Activated T-cell treated with anti-CD3 and anti-CD28 coated beads, Interleukin-2, amount 50 U/mL, for 48 hours (primary cell): ENCODE data around the gene CFAP126.
"Not testable (repeated sequence)": the region's sequence is repeated elsewhere in the genome, so short reads cannot be mapped to it uniquely, and the experiment has no call there.

Experiments used
- DNase-seq, 2 experiments: peaks; one replicate each; pipeline ENCODE4 v3.0.0-alpha.2; 2020

The CFAP126 gene

DNA sequence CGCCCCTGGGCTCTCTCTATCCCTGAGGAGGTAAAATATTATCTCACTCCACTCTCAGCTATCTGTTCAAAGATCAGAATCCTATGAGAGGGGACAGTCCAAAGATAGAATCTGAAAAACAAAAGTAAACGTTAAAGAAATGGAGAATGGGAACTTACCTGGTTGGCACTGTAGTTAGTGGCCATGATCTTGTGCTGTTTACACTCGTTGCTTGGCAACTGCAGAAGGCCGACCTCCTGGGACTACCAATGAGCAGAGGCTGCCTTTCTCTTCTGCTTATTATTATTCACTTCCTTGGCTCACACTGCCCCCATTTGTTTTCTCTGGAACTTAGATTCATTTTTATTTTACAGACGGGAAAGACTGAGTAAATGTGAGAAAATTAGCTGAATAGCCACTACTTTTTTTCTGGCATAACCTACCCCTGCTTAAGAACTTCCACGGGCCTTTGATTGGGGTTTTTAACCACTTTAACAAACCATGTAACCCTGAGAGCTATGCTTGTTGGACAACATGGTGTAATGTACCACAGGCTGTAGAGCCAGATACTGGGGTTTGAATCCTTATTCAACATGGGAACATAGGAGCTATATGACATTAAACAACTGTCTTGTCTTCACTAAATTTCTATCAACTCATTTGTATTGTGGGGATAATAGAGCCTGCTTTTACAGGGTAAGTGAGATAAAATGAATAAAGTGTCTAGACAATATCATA, at the start of gene CFAP126:
TSS of gene CFAP126 (minus strand) at position 193 of the 717 bp plus-strand sequence. CDS start at position 185, 8 bp downstream.
- peak in 1 of 2 experiments; percentile 39 for DNase-seq

DNA sequence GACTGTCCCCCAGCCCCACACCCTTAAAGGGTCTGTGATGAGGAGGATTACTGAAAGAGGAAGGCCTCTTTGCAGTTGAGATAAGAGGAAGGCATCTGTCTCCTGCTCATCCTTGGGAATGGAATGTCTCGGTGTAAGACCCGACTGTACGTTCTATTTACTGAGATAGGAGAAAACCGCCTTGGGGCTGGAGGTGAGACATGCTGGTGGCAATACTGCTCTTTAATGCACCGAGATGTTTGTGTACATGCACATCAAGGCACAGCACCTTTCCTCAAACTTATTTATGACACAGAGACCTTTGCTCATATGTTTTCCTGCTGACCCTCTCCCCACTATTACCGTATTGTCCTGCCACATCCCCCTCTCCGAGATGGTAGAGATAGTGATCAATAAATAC, 45.4 kb upstream of the CFAP126 start:
- DNase-seq = not testable (repeated sequence)

- not testable (repeated sequence) for DNase-seq
Measured at GRCh38 chr1:161410636-161410970, 42.9 kb upstream of the CFAP126 start.

- DNase-seq = not testable (repeated sequence)
Measured at GRCh38 chr1:161409848-161410635, 42.4 kb upstream of the CFAP126 start.

DNA sequence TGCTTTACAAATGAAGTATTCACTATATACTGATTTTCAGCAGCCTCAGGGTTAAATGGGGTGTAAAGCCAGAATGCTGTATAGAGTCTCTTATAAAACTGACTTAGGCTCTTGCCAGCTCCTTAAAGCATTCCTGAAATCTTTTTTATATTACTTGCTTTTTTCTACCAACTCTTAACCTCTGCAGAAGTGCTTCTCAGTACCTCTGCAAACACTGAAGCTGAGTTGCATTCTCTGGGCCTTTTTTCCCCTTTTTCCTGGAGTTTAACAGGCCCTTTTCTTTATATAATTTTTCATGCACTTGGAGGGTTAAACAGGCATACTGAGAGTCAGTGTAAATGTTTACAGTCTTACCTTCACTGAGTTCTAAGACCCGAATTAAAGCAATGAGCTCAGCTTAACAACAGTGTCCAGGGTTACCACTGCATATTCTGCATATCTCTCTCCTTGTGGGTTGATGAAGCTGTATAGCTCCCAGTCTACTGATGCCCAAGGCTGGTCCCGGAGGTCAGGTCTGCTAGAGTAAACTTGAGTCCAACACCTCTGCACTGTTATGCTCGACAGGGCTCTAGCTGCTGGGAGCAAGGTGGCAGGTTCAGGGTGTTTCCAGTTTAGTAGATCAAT, 40.9 kb upstream of the CFAP126 start:
- DNase-seq = no peak

- no peak for DNase-seq
Measured at GRCh38 chr1:161407451-161407985, 39.8 kb upstream of the CFAP126 start.

DNA sequence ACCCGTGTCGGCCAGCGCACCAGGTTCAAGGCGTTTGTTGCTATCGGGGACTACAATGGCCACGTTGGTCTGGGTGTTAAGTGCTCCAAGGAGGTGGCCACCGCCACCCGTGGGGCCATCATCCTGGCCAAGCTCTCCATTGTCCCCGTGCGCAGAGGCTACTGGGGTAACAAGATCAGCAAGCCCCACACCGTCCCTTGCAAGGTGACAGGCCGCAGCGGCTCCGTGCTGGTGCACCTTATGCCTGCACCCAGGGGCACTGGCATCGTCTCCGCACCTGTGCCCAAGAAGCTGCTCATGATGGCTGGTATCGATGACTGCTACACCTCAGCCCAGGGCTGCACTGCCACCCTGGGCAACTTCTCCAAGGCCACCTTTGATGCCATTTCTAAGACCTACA, 38.9 kb upstream of the CFAP126 start:
- DNase-seq = not testable (repeated sequence)

- DNase-seq = no peak
Measured at GRCh38 chr1:161404051-161404597, 36.4 kb upstream of the CFAP126 start.

- no peak for DNase-seq
Measured at GRCh38 chr1:161402446-161402845, 34.8 kb upstream of the CFAP126 start.

- peak; percentile 95 to 97 for DNase-seq
Measured at GRCh38 chr1:161399257-161399998, 31.8 kb upstream of the CFAP126 start.

GRCh38 chr1:161398900-161399256, 31.2 kb upstream of the CFAP126 start:
- DNase-seq = no peak

GRCh38 chr1:161397038-161397437, 29.4 kb upstream of the CFAP126 start:
- DNase-seq = not testable (repeated sequence)

- no peak for DNase-seq
Measured at GRCh38 chr1:161393151-161393550, 25.5 kb upstream of the CFAP126 start.

DNA sequence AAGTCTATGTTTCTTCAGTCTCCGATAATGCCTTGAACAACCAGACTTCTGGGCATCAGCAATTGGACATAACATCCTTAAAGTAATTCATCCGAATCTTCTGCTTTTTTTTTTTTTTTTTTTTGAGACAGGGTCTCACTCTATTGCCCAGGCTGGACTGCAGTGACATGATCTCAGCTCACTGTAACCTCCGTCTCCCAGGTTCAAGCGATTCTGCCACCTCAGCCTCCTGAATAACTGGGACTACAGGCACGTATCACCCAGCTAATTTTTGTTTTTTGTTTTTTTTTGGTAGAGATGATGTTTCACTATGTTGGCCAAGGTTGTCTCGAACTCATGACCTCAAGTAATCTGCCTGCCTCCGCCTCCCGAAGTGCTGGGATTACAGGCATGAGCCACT, 23.9 kb upstream of the CFAP126 start:
- DNase-seq = no peak

- not testable (repeated sequence) for DNase-seq
Measured at GRCh38 chr1:161391136-161391535, 23.5 kb upstream of the CFAP126 start.

GRCh38 chr1:161390559-161390858, 22.8 kb upstream of the CFAP126 start:
- DNase-seq = no peak

DNA sequence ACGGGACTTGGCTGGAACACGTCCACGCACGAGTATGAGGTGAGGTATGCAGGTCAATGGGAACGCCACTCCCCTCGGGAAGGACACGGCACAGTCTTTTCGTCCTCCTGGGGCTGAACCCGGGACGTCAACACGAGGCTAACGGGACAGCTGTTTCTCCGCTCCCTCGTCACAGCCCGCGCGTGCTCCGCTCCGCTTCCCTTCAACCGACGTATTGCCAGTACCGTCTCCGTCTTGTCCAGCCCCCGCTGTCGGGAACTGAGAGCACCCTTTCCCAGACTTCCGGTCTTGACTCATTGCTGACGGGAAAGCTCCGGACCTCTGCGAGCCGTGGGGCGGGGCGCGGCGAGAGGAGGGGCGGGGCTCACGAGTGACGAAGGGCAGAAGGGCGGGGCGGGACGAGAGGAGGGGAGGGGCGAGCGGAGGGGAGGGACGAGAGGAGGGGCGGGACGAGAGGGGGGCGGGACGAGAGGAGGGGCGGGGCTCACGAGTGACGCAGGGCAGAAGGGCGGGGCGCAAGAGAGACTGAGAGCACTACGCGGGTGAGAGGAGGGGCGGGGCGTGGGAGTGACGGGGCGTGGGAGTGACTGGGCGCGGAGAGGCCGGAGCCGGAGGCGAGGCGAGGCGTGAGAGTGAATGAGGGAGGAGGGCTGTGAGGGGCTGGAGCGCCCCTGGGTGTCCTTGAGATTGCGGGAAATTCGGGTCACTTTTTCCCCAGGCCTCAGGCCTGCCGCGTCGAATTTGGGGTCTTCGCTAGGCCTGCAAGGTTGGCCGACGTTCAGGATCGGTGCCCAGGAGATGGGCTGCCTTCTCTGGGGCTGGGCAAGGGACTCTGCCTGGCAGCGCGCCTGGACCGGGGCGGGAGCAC, 22.2 kb upstream of the CFAP126 start:
- peak; percentile 93 to 95 for DNase-seq

- DNase-seq = peak in 1 of 2 experiments; percentile 20
Measured at GRCh38 chr1:161389158-161389557, 21.5 kb upstream of the CFAP126 start.

DNA sequence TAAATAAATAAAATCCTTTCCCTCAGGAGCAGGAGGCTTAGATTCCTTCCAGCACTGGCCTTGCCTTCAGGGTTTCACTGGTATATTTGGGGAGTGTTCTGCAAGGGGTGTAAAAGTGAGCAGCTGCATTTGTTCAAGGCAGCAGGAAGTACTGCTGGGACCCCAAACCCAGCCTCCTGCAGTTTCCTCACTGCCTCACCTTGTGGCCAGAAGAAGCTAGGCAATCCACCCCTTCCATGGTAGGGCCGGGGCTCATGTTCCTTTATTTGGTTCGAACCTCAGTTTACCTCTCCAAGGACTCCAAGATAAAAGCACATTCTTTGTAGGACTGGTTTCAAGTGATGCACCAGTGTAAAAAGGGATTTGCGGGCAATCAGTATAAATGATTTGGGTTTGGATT, 21.0 kb upstream of the CFAP126 start:
- peak in 1 of 2 experiments; percentile 20 for DNase-seq

DNA sequence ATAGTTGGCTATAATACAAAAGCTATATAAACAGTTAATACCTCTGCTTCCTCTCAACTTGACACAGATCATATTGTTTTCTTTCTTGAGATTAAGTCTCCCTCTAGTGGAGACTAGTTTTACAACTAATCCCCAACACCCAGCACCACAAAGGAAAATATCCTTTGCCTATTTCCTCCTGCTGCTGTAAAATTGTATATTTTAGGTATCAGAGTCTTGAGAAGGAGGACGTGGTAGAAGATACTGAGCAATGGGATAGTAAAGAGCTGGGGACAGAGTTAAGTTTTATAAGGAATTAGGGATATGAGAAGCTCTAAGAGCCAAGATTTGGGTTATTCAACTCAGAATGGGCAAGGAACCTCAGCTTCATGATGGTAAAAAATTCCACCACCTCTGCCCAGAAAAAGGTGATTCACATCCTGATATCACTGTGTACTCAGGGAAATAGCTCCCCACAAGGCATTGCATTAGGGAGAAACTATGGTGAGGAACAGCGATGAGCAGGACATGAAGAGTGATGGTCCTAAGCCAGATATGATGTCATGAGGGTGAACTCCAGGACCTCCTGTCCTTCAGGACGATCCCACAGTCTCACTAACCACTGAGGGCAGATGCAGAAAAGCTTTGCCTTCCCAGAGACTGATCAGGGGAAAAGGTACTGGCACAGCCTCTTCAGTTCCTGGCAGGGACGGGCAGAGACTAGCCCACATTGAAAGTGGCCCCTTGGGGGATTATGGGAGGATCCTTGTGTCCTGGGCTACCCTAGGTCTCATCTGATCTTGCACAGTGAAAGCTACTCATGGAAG, 14.7 kb upstream of the CFAP126 start:
- no peak for DNase-seq

DNA sequence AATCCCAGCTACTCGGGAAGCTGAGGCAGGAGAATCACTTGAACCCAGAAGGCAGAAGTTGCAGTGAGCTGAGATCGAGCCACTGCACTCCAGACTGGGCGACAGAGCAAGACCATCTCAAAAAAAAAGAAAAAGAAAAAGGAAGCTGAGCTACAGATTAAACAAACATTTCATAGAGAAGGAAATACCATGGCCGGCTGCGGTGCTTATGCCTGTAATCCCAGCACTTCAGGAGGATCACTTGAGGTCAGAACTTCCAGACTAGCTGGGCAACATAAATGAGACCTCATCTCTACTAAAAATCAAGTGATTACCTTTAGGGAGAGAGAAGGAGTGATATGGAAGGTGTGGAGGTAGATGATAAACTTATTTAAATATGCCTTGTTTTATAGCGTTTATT, 14.0 kb upstream of the CFAP126 start:
- no peak for DNase-seq
